Activated CD4-positive, alpha-beta memory T cell treated with anti-CD3 and anti-CD28 coated beads for 36 hours (primary cell): ENCODE data around the gene CFAP91. TPM values are rescaled to one million over a fixed set of nuclear protein-coding genes. Genes with fewer than 3 reads are reported as not detected.
"Not testable (repeated sequence)": the region's sequence is repeated elsewhere in the genome, so short reads cannot be mapped to it uniquely, and the experiment has no call there.

Source experiments
- CTCF ChIA-PET: fragments of 350-600 bp; sonication (Branson Sonifier 250); formaldehyde crosslinking; loops from one replicate; lab custom pipeline; 2021; ENCODE audit warnings: antibody characterized with exemption, inconsistent platforms; lab: Charles Lee
- POLR2A ChIA-PET: fragments of 350-600 bp; sonication (Branson Sonifier 250); formaldehyde crosslinking; loops from one replicate; lab custom pipeline; 2021; ENCODE audit warnings: antibody characterized with exemption; lab: Charles Lee
- DNase-seq: peaks from one replicate; pipeline ENCODE4 v3.0.0-alpha.2; 2020
- H3K27ac Mint-ChIP-seq: one replicate; pipeline ENCODE4 v1.8.0; 2021; ENCODE audit warnings: mixed read lengths
- H3K27me3 Mint-ChIP-seq: one replicate; pipeline ENCODE4 v1.8.0; 2021; ENCODE audit warnings: mixed read lengths
- H3K36me3 Mint-ChIP-seq: one replicate; pipeline ENCODE4 v1.8.0; 2021; ENCODE audit warnings: mixed read lengths
- H3K4me1 Mint-ChIP-seq: one replicate; pipeline ENCODE4 v1.8.0; 2021; ENCODE audit warnings: low read depth, mixed read lengths
- H3K4me3 Mint-ChIP-seq: one replicate; pipeline ENCODE4 v1.8.0; 2021; ENCODE audit warnings: mild to moderate bottlenecking, mixed read lengths
- H3K9me3 Mint-ChIP-seq: one replicate; pipeline ENCODE4 v1.8.0; 2021; ENCODE audit warnings: mixed read lengths
- intact Hi-C: fragments of 100-400 bp; cut with micrococcal nuclease; formaldehyde crosslinking; loops from one replicate; pipeline ENCODE4 v1.15.1; 2023
- total RNA-seq, 2 experiments: library from RNA; stranded (reverse); gene quantifications; one replicate each; pipeline ENCODE4 v1.2.3, GENCODE V29; 2021

CFAP91 gene
- total RNA-seq, 2 experiments from 2014 or later = 0.29 to 0.31 TPM

DNA sequence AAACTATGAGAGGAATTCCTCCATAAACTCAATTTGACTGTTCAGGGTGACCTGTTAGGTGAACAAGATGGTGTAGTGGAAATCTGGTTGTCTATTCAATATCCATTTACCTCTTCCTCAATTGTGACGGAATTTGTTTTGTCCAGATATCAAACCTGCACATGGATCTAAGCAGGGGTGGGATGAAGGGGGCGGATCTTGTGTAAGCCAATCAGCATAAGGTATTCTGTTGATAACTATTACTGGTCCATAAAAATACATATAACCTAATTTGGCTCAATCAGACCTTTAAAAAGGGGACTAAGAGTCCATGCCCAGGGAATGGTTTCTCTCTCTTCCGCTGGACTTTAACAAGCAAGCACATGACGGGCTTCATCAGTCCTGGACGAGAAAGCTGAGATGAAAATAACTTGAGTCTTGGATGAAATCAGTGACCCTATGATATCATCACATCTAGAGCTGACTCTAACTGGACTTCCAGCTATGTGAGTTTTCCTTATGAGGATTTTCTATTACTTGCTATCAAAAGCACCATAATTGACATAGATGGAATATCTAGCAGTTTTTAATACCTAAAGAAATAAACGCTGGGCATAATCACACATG, 36.8 kb upstream of the CFAP91 start:
- H3K36me3 Mint-ChIP-seq = peaks cover 20% of the 10 kb centered on the region
- H3K4me1 Mint-ChIP-seq = peaks cover 5% of the 10 kb centered on the region
- intact Hi-C loops = no loop called here
- no peaks in the 10 kb centered on the region for H3K9me3 Mint-ChIP-seq
- no peaks in the 10 kb centered on the region for H3K27me3 Mint-ChIP-seq
- H3K27ac Mint-ChIP-seq = no peak overlapping the region
- H3K4me3 Mint-ChIP-seq = no peak overlapping the region
- ChIA-PET CTCF (interaction anchor here (0.7 to 1.2 kb wide), 2 partner anchors 10 to 751 kb away, joined by 3 read pairs; no protein-coding TSS in a partner anchor), POLR2A (no interaction called here)
- DNase-seq = no peak

DNA sequence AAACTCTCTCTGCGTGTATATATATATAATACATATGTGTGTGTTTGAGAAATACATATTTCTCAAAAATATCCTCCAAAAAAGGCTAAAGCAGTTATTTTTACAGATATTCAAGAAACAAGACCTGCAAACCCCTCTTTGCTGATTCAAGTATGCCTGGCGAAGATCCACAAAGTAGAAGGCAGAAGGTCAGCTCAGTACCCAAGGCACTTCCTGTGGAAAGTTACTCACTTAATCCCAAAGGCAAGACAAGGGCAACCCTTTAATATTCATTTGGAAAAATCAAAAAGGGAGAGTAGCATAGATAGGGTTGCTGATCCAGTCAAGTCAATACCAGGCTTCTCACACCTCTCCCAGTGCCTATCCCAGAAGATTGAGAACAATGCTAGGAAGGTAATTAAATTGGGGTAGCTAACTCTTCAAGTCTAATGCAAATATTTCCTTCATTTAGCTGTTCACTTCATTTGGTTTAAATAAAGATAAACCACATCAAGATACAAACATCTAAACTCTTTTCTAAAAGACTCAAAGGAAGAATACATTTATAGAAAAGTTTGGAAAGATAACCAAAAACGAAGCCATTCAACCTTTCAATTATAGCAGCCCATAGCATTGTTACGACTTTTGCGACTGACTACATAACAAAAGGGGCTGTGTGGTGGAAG, 32.8 kb upstream of the CFAP91 start:
- intact Hi-C loops = no loop called here
- ChIA-PET CTCF (interaction anchor here (0.6 to 0.8 kb wide), 2 partner anchors 10 to 787 kb away, joined by 3 read pairs; no protein-coding TSS in a partner anchor), POLR2A (no interaction called here)
- no peak for DNase-seq
- H3K4me3 Mint-ChIP-seq = no peak overlapping the region
- no peaks in the 10 kb centered on the region for H3K27me3 Mint-ChIP-seq
- peak overlapping the region; percentile 49 for H3K27ac Mint-ChIP-seq
- H3K36me3 Mint-ChIP-seq = peaks cover 37% of the 10 kb centered on the region
- H3K9me3 Mint-ChIP-seq = no peaks in the 10 kb centered on the region
- H3K4me1 Mint-ChIP-seq = peaks cover 21% of the 10 kb centered on the region

DNA sequence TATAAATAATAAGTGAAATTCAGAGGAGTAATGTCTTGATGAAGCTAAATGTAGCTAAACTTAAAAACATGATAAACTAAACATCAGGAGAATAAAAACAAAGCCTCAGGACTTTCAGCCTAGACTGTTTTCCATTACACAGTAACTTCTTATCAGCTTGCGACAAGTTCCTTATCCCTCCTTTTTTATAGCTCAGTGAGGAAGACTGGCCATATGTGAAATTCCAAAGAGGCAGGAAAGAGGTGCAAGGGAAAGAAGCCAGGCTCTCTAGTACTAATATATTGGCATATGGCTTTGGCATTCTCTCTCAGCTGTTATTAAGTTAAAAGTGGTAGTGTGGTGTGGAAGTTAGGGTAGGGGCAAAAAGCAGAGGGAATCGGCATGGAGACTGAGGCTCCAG, 30.0 kb upstream of the CFAP91 start:
- no peaks in the 10 kb centered on the region for H3K9me3 Mint-ChIP-seq
- CTCF ChIA-PET = interaction anchor here (0.7 to 2.6 kb wide), 8 partner anchors 8 to 174 kb away, joined by 3 to 12 read pairs (median 4); partner anchors contain the start of gene TIMMDC1
- peaks cover 40% of the 10 kb centered on the region for H3K36me3 Mint-ChIP-seq
- POLR2A ChIA-PET = interaction anchor here (0.8 to 1.3 kb wide), 2 partner anchors 93 to 209 kb away, joined by 3 read pairs; partner anchors contain the start of gene TMEM39A
- intact Hi-C loops = no loop called here
- H3K27ac Mint-ChIP-seq = peak overlapping the region; percentile 2
- H3K27me3 Mint-ChIP-seq = no peaks in the 10 kb centered on the region
- H3K4me1 Mint-ChIP-seq = peaks cover 42% of the 10 kb centered on the region
- H3K4me3 Mint-ChIP-seq = no peak overlapping the region
- no peak for DNase-seq

DNA sequence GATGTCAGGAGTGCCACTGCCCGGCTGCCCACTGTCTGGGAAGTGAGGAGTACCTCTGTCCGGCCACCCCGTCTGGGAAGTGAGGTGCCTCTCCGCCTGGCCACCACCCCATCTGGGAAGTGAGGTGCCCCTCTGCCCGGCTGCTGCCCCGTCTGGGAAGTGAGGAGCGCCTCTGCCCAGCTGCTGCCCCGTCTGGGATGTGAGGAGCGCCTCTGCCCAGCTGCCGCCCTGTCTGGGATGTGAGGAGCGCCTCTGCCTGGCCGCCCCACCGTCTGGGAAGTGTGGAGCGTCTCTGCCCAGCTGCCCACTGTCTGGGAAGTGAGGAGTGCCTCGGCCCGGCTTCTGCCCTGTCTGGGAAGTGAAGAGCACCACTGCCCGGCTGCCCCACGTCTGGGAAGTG, 28.9 kb upstream of the CFAP91 start:
- peaks cover 39% of the 10 kb centered on the region for H3K36me3 Mint-ChIP-seq
- no peaks in the 10 kb centered on the region for H3K9me3 Mint-ChIP-seq
- H3K4me3 Mint-ChIP-seq = no peak overlapping the region
- H3K27me3 Mint-ChIP-seq = no peaks in the 10 kb centered on the region
- ChIA-PET CTCF (interaction anchor here (1.0 to 2.6 kb wide), 3 partner anchors 16 to 73 kb away, joined by 3 to 12 read pairs (median 5); no protein-coding TSS in a partner anchor), POLR2A (no interaction called here)
- DNase-seq = no peak
- no peak overlapping the region for H3K27ac Mint-ChIP-seq
- peaks cover 43% of the 10 kb centered on the region for H3K4me1 Mint-ChIP-seq
- intact Hi-C loops = no loop called here

DNA sequence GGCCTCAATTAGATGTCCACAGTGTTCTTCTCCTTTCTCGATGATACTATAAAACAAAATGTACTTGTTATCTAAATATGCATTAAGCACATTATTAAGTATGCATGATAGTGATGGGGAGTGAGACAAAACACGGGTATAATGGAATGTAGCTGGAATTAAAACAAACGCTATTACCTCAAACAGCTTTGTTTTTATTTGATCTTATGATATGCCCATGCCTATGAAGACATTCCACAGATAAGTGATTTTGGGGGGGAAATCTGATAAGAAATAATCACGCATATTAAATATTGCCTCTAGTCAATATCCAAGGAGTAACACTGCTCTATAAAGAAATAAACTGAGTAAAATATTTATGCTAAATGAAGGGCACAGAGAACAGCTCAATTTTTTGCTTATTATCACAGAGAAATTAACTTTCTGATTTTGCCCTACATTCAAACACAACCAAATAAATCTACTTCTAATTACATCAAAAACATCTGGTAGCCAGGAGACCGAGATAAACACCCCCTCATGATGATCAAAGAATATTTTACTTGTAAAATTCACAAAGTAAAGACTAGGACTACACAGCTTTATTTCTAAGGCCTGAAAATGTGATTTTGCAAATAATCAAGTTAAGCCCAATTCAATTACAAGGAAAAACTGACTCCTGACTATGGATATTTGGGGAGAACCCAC, 27.5 kb upstream of the CFAP91 start:
- Mint-ChIP-seq H3K4me1 (peaks cover 38% of the 10 kb centered on the region), H3K27me3 (no peaks in the 10 kb centered on the region), H3K9me3 (no peaks in the 10 kb centered on the region), H3K36me3 (peaks cover 34% of the 10 kb centered on the region), H3K27ac (peak overlapping the region; percentile 91), H3K4me3 (peak overlapping the region; percentile 95)
- ChIA-PET CTCF (interaction anchor here (1.1 to 1.5 kb wide), 2 partner anchors 38 to 76 kb away, joined by 4 to 7 read pairs; no protein-coding TSS in a partner anchor), POLR2A (interaction anchor here (0.6 to 2.0 kb wide), 4 partner anchors 44 to 212 kb away, joined by 5 to 15 read pairs (median 11); partner anchors contain the start of gene TMEM39A)
- DNase-seq = no peak
- intact Hi-C loops = no loop called here

DNA sequence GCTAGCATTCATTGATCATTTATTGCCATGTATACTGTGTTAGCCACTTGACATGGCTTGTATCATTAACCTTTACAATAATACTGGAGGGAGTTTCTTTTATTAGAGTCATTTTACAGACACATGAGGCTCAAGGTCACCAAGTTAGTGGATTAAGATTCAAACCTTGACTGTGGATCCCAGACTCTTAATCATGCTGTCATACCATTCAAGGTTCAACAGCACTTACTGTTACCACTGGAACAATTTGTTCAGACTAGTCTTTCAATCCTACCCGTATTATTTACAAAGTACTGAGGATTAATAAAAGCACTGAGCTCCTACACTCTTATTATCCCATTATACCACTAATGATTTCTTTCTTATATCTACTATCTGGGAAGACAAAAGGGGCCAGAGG, 26.8 kb upstream of the CFAP91 start:
- peak overlapping the region; percentile 95 for H3K4me3 Mint-ChIP-seq
- peak overlapping the region; percentile 91 for H3K27ac Mint-ChIP-seq
- intact Hi-C loops = loop anchor here (2.0 kb wide), 1 partner anchor 47 kb away; no protein-coding TSS in a partner anchor
- ChIA-PET POLR2A (interaction anchor here (1.0 to 2.0 kb wide), 11 partner anchors 25 to 382 kb away, joined by 3 to 15 read pairs (median 6); partner anchors contain the start of genes ARHGAP31, POGLUT1, TIMMDC1 and TMEM39A), CTCF (interaction anchor here (0.6 to 1.5 kb wide), 3 partner anchors 10 to 181 kb away, joined by 3 to 7 read pairs (median 3); no protein-coding TSS in a partner anchor)
- peaks cover 29% of the 10 kb centered on the region for H3K36me3 Mint-ChIP-seq
- DNase-seq = no peak
- H3K27me3 Mint-ChIP-seq = no peaks in the 10 kb centered on the region
- no peaks in the 10 kb centered on the region for H3K9me3 Mint-ChIP-seq
- H3K4me1 Mint-ChIP-seq = peaks cover 38% of the 10 kb centered on the region

DNA sequence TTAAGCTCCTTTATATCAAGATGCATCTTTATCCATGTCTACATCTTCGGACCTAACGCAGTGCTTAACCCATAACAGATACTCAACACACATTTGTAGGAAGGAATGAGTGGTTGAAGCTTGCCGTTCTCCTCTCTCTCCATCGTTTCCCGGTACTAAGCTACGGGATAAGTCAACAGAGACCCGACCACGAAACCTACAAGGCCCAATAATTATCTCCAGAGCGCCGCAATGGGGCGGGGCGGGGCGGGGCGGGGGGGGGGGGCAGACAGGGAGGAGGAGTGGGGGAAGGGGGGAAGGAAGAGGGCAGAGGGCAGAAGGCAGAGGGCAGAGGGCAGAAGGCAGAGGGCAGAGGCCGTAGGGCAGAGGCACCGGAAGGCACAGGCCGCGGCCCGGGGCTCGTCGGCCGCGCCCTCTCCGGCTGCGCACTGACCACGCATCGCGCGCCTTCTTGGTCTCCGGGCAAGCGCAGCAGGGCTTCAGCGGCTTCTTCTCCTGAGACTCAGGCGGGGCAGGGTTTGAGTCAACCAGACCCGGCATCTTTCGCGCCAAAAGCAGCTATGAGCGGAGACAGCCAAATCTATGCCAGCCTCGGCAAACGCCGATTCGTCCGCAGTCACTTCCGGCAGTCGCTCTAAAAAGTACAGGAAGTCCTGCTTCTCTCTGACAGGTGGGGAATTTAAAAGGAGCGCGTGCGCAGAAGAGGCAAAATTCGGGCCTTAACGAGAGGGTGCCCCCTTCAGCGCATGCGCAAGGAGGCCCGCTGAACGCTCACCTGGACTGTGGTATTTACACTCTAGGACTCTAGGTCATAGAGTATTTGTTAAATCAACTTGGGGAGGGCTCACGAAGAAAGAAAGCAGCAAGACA, 25.8 kb upstream of the CFAP91 start, which contains the start of gene COX17:
Gene COX17 (minus strand): TSS at position 636 of the 870 bp plus-strand sequence. CDS start 96 bp downstream, at position 540.
- Mint-ChIP-seq H3K4me1 (peaks cover 36% of the 10 kb centered on the region), H3K27me3 (no peaks in the 10 kb centered on the region), H3K36me3 (peaks cover 25% of the 10 kb centered on the region), H3K27ac (peak within 1 kb of the TSS; percentile 91), H3K4me3 (peak within 1 kb of the TSS; percentile 95), H3K9me3 (no peaks in the 10 kb centered on the region)
- ChIA-PET CTCF (interaction anchor here (0.5 to 6.9 kb wide), 5 partner anchors 11 to 794 kb away, joined by 3 to 43 read pairs (median 3); partner anchors contain the start of gene CFAP91), POLR2A (interaction anchor here (1.0 to 2.0 kb wide), 11 partner anchors 24 to 382 kb away, joined by 3 to 15 read pairs (median 6); partner anchors contain the start of genes ARHGAP31, POGLUT1, TIMMDC1 and TMEM39A)
- intact Hi-C loops = loop anchor here (1.0 to 2.0 kb wide), 13 partner anchors 23 to 436 kb away; partner anchors contain the start of genes ARHGAP31, GSK3B, TIMMDC1 and TMEM39A
- DNase-seq = peak; percentile 98

DNA sequence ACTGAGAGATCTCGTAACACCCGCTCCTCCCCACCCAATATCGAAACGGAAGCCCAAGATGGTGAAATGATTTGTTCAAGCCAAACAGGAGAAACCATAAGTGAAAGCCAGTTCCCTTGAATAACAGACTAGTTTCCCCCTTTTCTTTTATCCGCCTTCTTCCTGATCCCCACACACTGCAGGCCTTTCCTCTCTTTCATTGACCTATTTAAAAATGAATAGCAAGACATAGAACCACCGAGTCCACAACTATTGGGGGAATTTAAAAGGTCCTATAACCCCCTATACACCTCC, 25.2 kb upstream of the CFAP91 start:
- H3K36me3 Mint-ChIP-seq = peaks cover 22% of the 10 kb centered on the region
- peak overlapping the region; percentile 91 for H3K27ac Mint-ChIP-seq
- peaks cover 32% of the 10 kb centered on the region for H3K4me1 Mint-ChIP-seq
- CTCF ChIA-PET = interaction anchor here (0.5 to 6.9 kb wide), 3 partner anchors 26 to 794 kb away, joined by 3 to 43 read pairs (median 3); partner anchors contain the start of gene CFAP91
- no peaks in the 10 kb centered on the region for H3K27me3 Mint-ChIP-seq
- intact Hi-C loops = loop anchor here (1.0 to 2.0 kb wide), 13 partner anchors 23 to 436 kb away; partner anchors contain the start of genes ARHGAP31, GSK3B, TIMMDC1 and TMEM39A
- no peaks in the 10 kb centered on the region for H3K9me3 Mint-ChIP-seq
- POLR2A ChIA-PET = interaction anchor here (1.6 to 2.0 kb wide), 4 partner anchors 179 to 383 kb away, joined by 6 to 15 read pairs (median 9); partner anchors contain the start of genes ARHGAP31, POGLUT1, TIMMDC1 and TMEM39A
- no peak for DNase-seq
- peak overlapping the region; percentile 95 for H3K4me3 Mint-ChIP-seq

DNA sequence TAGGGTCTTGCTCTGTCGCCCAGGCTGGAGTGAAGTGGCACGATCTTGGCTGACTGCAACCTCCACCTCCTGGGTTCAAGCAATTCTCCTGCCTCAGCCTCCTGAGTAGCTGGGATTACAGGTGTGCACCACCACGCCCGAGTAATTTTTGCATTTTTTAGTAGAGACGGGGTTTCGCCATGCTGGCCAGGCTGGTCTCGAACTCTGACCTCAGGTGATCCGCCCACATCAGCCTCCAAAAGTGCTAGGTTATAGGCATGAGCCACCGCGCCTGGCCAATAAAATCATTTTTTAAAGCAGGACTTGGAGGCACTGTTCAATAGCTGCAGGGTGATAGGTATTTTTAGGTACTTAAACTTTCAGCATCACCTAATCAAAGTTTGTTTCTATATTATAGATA, 24.6 kb upstream of the CFAP91 start:
- DNase-seq, H3K27ac Mint-ChIP-seq, POLR2A ChIA-PET, H3K9me3 Mint-ChIP-seq, H3K4me3 Mint-ChIP-seq, intact Hi-C loops, H3K27me3 Mint-ChIP-seq: not testable (repeated sequence)
- Mint-ChIP-seq H3K36me3 (peaks cover 18% of the 10 kb centered on the region), H3K4me1 (peaks cover 29% of the 10 kb centered on the region)
- CTCF ChIA-PET = interaction anchor here (1.0 to 6.9 kb wide), 2 partner anchors 77 to 795 kb away, joined by 3 to 43 read pairs; no protein-coding TSS in a partner anchor

DNA sequence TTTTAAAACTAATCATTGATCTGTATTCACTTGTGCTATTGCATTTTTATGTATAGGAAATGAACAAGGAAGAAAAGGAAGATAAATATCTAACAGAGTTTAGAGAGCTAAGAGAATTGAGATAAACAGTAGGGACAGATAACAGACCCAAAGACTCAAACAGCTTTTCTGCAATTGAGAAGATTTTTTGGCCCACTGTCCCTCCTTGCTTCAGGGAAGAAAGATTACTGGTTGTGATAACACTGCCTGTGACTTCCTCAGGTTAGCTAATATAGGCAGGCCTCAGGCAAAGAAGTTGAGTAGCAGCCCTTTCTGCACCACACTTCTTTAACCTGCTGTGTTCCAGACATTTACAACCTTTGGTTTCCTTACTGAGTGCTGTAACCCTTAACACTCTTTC, 22.9 kb upstream of the CFAP91 start:
- Mint-ChIP-seq H3K27me3 (no peaks in the 10 kb centered on the region), H3K36me3 (peaks cover 13% of the 10 kb centered on the region), H3K4me3 (no peak overlapping the region), H3K4me1 (peaks cover 24% of the 10 kb centered on the region), H3K9me3 (no peaks in the 10 kb centered on the region), H3K27ac (no peak overlapping the region)
- CTCF ChIA-PET = interaction anchor here (1.1 to 6.9 kb wide), 9 partner anchors 10 to 797 kb away, joined by 3 to 43 read pairs (median 10); partner anchors contain the start of gene B4GALT4
- no peak for DNase-seq
- intact Hi-C loops = loop anchor here (2.0 kb wide), 1 partner anchor 797 kb away; no protein-coding TSS in a partner anchor
- POLR2A ChIA-PET = no interaction called here
